Left cardiac atrium (tissue), 4 donors: Measurements from ENCODE around the gene SF1. TPM values are rescaled to one million over a fixed set of nuclear protein-coding genes. Genes with fewer than 3 reads are reported as not detected.

Experiments used
- ATAC-seq, 2 donors: fragments of 200-7000 bp; cut with Tn5 transposase; one replicate each; pipeline ENCODE4 v1.9.1; 2020; ENCODE audit warnings: mild to moderate bottlenecking in 2 of 2, moderate library complexity in 2 of 2
- DNase-seq: peaks from one replicate; pipeline ENCODE4 v3.0.0-alpha.2; 2020
- intact Hi-C, 2 donors: fragments of 100-400 bp; cut with DNase I; formaldehyde crosslinking; loops; one replicate each; pipeline versions ENCODE4 v1.14.1 to v1.15.1; 2022 to 2023
- total RNA-seq, 2 donors: library from RNA; stranded (reverse); fragmentation: NEBNext Ultra II Directional; extraction: Animal tissue kit (Norgen Biotek cat#: 25700); gene quantifications; one replicate each; pipeline ENCODE4 v1.2.1, GENCODE V29; 2021
- donor health status: DM: no; HTN: yes; CAD: no.
- donor health status: DM: no; HTN: yes; CAD: no; lungs with severe emphysema.
- donor health status: DM: yes; HTN: yes; CAD: no.
- donor health status: Dilated cardiomyopathy.

Gene SF1
- total RNA-seq, 2 donors from 2014 or later, result 154 to 208 TPM

DNA sequence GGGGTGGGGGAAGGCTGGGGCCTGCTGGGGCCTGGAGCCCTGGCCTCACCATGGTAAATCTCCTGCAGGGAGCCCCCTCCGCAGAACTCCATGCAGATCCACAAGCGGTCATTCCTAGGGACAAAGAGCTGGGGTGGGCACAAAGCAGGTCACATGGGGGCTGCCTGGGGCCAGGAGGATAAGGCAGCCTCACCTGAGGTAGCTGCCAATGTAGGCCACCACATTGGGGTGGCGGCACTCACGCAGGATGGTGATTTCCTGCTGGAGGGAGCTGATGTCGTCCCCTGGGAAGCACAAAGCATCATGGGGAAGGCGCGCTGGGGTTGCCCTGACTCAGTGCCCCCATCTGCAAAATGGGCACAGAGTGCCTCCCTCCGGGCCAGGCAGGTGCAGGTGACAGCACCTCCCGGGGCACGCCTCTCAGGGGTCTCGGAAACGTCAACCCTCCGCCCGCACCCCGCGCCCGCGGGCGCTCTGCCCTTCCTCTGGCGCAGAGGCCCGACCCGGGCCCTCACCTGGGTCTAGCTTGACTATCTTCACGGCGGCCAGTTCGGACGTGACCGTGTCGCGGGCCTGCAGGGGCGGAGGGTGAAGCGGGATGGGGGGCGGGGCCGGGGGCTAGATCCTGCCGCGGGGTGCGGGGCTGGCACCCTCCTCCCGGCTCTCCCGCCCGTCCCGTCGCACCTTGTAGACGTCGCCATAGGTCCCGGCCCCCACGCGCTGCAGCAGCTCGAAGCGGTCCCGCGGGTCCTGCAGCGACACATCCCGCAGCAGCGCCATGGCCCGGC is 24.2 kb upstream of the SF1 start:
- DNase-seq (no peak), ATAC-seq (no peak)
- intact Hi-C loops, result no loop called here

GRCh38 chr11:64801561-64802369 is 23.4 kb upstream of the SF1 start:
- intact Hi-C loops, result no loop called here
- DNase-seq, result no peak
- ATAC-seq, result no peak

DNA sequence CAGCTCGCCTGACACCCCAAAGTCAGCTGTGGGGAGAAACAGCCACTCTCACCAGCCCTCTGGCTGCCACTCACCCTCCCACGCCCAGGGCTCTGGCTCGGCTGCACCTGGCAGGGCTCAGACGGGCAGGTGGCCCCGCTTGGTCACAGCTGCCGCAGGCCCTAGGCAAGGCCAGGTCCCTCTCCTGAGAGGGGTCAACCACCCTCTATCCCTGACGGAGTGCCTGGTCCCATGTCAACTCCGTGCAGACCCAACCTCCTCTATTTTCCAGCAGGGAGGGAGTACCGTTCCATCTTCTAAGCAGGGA is 22.8 kb upstream of the SF1 start:
- intact Hi-C loops, result no loop called here
- ATAC-seq (no peak), DNase-seq (no peak)

- intact Hi-C loops, result no loop called here
- DNase-seq (no peak), ATAC-seq (no peak)
These were observed 22.2 kb upstream of the SF1 start for GRCh38 chr11:64800303-64801157.

GRCh38 chr11:64799623-64800302 is 21.4 kb upstream of the SF1 start:
- intact Hi-C loops, result no loop called here
- no peak for ATAC-seq
- no peak for DNase-seq

- intact Hi-C loops, result no loop called here
- no peak for DNase-seq
- no peak for ATAC-seq
These were observed 20.9 kb upstream of the SF1 start for GRCh38 chr11:64799256-64799622.

DNA sequence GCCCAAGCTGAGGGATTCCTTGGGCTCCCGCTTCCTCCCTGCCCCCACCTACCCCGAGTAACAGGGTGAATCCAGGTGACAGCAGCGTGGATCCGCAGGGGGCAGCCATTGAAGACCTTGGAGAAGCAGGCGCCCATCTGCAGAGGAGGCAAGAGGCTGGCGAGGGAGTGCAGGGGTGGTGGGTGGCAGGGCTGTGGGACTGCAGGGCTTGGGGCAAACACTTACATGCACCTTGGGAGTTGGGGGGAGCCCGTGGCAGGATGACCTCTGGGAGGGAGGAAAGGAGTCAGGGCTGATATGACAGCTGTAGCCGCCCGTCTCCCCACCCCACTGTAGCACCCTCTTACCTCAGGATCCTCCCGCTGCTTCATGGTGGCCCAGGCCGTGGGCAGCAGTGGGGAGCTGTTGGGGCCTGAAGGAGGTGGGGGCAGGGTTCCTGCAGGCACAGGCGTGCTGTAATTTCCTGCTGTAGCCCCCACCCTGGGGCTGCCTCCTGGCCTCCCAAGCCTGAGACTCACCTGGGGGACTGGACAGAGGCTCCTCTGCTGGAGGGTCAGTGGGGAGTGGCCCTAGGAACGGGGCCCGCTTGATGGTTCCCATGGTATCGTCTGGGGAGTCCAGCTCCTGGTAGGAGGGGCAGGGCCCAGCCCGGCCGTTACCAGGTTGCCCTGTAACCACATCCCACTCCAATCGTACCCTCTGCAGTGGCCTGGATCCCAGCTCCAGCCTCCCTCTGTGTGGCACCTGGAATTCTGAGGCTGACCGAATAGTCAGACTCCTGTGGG is 18.6 kb upstream of the SF1 start:
- ATAC-seq (no peak), DNase-seq (no peak)
- intact Hi-C loops, result no loop called here

GRCh38 chr11:64796047-64796756 is 17.9 kb upstream of the SF1 start:
- intact Hi-C loops, result no loop called here
- no peak for DNase-seq
- no peak for ATAC-seq

- intact Hi-C loops, result no loop called here
- no peak for DNase-seq
- ATAC-seq, result no peak
These were observed 16.2 kb upstream of the SF1 start for GRCh38 chr11:64794526-64794925.

DNA sequence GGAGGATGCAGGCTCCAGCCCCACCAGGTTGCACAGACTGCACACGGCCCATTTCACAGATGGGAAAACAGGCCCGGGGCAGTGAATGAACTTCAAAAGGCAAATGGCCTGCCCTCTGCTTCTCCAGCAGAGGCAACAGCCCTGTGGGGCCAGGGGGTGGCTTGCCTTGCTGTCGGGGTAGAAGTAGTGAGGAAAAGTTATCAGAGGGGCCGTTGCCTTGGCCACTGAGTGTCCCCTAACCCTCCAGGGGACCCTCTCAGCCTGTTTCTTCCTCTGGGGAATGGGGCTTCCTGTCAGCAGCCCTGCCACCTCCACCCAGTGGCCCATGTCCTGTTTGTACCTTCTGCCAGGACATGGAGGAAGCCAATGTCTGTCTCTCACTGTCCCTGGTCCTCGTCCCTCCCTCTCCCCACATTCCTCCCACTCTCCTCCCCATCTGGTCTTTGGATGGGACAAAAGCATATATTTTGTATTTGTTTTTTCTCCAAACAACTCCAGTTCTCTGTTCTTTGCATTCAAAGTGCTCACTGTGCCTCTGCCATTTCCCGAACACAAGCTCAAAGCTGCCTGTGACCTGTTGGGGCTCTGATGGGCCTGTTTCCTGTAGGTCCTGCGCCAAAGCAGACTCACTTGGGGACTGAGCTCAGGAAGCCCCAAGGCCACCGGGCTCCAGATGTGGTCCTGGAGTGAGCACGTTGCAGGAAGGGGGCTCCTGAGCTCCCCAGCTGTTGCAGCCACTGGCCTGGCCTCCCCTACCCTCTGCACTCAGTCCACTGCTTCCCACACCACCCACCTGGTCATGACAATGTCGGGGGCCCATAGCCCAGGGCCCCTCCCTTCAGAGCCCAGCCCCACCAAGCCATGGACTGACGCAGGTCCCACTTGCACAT is 15.2 kb upstream of the SF1 start:
- peak; percentile 19 for DNase-seq
- ATAC-seq, result peak in 1 of 2 donors; percentile 27
- intact Hi-C loops, result no loop called here

GRCh38 chr11:64792482-64792881 is 14.1 kb upstream of the SF1 start:
- intact Hi-C loops, result no loop called here
- ATAC-seq (no peak), DNase-seq (no peak)

GRCh38 chr11:64791781-64792291 is 13.5 kb upstream of the SF1 start:
- intact Hi-C loops, result no loop called here
- DNase-seq (peak; percentile 17), ATAC-seq (no peak)

DNA sequence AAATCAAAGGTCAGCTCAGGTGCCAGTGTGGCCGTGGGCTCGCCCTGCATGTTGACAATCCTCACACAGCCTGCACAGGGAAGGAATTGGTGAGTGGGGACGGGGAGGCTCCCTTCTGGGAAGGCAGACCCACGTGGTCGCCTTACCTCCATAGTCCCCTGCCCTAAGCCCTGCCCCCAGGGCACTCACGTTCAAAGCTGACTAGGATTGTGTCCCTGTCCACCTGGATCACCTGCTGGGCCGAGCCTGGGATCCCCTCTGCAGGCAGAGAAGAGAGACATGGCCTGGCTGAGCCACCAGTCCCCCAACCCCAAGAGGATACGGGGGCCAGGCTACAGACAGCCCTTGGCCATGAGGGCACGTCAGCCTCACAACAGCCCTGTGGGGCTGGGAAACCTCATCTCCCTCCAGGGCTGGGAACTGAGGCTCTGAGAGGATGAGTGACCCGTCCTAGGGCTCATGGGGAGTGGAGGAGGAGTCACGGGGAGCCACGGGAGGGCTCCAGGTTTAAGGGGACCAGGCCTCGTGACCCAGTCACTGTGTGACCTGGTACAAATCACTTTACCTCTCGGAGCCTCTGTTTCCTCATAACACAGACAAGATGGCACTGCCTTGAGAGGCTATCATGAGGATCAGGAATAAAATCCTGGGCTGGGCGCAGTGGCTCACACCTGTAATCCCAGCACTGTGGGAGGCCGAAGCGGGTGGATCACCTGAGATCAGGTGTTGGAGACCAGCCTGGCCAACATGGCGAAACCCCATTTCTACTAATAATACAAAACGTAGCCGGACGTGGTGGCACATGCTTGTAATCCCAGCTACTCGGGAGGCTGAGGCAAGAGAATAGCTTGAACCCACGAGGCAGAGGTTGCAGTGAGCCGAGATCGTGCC is 12.1 kb upstream of the SF1 start:
- DNase-seq, result peak; percentile 13
- intact Hi-C loops, result no loop called here
- no peak for ATAC-seq

- DNase-seq, result peak; percentile 7
- intact Hi-C loops, result loop anchor here in 1 of 2 donors (10.0 kb wide), 1 partner anchor 55 kb away; the partner anchor contains the start of gene CDC42BPG
- no peak for ATAC-seq
These were observed 11.2 kb upstream of the SF1 start for GRCh38 chr11:64789331-64790204.
